GM19324 (cell line): ENCODE results near the gene GTF3C2.
"Not testable (repeated sequence)": the region's sequence is repeated elsewhere in the genome, so short reads cannot be mapped to it uniquely, and the experiment has no call there.

ENCODE experiments used
- ATAC-seq: cut with Tn5 transposase; IDR thresholded peaks from one replicate; pipeline ENCODE4 v1.9.1; 2021; ENCODE audit warnings: mild to moderate bottlenecking, moderate library complexity; ENCODE audit not compliant: unreplicated experiment, low FRiP score

GTF3C2 gene

DNA sequence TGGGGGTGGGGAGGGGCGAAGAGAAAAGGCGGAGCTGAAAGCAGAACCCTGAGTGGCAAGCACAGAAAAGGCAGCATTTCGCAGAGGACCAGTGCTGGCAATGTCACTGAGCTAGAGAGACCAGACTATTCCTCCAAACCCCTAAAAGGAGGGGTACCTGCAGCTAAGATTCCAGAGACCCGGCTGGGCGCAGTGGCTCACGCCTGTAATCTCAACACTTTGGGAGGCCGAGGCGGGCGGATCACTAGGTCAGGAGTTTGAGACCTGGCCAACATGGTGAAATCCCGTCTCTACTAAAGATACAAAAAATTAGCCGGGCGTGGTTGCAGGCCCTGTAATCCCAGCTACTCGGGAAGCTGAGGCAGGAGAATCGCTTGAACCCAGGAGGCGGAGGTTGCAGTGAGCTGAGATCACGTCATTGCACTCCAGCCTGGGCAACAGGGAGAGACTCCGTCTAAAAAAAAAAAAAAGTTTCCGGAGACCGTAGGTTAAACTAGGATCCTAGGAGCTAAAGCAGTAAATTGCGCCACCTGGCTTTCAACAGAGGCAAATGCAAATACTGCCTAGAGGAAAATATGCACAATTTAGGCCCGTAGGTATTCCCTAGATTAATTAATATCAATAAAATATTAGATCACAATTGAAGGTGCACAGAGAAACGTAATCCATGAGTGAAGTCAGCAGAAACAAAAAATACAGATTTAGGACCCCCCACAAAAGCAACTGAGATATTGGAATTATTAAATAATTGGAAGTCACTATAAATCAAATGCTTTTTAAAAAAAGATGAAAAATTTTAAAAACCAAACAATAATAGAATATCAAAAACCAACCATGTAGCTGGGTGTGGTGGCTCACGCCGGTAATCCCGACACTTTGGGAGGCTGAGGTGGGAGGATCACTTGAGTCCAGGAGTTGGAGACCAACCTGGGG lies 53.2 kb downstream of the GTF3C2 start:
- no peak for ATAC-seq

DNA sequence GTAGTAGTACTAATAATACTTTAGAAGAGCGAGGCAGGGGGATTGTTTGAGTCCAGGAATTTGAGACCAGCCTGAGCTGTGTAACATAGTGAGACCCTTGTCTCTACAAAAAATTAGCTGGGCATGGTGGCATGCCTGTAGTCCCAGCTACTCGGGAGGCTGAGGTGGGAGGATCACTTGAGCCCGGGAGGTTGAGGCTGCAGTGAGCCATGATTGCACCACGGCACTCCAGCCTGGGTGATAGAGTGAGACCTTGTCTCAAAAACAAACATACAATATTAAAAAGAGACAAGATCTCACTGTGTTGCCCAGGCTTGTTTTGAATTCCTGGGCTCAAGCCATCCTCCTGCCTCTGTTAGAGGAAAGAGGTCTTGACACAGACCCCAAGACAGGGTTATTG lies 56.0 kb downstream of the GTF3C2 start:
- not testable (repeated sequence) for ATAC-seq

GRCh38 chr2:27298391-27299080 lies 58.0 kb downstream of the GTF3C2 start:
- no peak for ATAC-seq

DNA sequence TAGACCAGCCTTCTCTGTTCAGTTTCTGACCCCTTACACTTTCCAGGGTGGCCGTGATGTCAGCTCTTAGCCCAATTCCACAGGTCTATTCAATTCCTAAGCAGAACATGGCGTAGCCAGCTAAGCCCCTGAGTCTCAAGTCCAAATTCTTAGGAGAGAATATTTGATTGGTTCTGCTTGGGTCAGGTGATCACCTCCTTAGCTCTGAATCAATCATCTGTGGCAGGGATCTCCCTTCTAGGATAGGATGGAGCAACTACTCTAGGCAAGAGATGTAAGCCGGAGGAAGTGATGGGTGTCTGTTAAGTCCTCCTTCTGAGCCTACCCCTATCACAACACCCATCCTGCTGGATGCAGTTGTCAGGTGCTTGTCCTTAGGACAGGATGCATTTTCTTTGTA lies 59.4 kb downstream of the GTF3C2 start:
- no peak for ATAC-seq

DNA sequence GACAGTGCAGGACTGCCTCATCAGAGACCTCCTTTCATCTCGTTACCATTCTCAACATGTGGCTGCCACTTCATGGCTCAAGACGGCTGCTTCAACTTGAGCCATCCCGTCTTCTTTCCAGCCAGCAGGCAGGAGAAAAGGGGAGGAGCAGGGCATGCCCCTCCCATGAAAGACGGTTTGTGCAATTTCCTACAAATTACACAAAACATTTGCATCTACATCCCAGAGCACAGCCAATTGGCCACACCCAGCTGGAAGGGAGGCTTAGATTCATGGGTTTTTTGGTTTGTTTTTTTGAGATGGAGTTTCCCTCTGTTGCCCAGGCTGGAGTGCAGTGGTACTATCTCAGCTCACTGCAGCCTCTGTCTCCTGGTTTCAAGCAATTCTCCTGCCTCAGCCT lies 60.1 kb downstream of the GTF3C2 start:
- ATAC-seq: no peak

GRCh38 chr2:27294928-27295327 lies 61.6 kb downstream of the GTF3C2 start:
- ATAC-seq: no peak

GRCh38 chr2:27291865-27292264 lies 64.7 kb downstream of the GTF3C2 start:
- ATAC-seq: no peak

GRCh38 chr2:27290549-27290948 lies 66.0 kb downstream of the GTF3C2 start:
- no peak for ATAC-seq

- no peak for ATAC-seq
These were observed 68.0 kb downstream of the GTF3C2 start for GRCh38 chr2:27288610-27289009.

GRCh38 chr2:27285481-27285880 lies 71.1 kb downstream of the GTF3C2 start:
- no peak for ATAC-seq

GRCh38 chr2:27284996-27285395 lies 71.6 kb downstream of the GTF3C2 start:
- ATAC-seq: no peak

DNA sequence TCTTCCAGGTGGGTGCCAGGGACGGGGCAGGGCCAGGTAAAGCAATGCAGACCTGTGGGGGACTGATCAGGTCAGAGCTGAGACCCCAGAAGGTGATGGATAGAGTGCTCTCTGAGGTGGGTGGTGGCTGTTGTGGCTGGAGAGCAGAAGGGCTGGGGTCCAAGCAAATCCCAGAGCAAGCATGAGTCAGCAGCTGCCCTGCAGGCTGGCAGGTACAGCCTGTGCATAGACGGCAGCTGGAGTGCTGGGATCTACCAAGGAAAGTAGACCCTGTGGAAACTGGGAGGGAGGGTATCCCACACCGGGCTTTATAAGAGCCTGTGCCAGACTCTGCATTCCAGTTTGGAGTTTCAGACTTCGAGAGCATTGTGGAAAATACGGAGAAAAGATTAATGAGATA lies 73.7 kb downstream of the GTF3C2 start:
- no peak for ATAC-seq

DNA sequence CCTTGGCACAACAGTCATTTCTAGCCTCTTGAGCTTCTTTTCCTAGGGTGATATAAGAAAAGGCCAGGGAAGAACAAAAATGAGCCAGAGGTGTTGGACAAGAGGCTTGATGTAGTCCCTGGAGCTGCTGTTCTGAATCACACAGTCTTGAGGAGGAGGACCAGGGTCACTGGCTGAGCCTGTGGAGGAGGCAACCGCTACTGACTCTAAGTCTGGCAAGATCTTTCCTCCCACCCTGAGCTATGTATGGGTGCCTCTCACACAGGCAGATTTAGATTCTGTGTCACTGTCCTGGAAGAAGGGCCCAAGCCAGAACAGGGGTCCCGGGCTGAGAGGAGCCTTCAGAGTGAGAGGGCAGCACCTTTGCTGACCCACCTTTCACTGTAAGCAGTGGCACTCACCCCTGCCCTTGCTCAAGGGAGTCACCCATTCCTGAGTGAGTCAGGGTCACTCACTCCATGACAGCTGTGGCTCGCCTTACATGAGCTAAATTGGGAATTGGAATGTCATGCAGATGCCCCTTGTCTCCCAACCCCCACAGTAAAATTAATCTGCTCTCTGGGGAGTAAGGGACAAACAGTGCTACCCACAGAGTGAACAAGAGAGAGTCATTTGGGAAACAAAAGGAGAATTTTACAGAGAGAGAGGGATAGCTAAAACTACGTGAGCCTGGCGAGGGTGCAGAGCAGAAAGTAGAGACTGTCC lies 74.6 kb downstream of the GTF3C2 start, which contains the start of gene TRIM54:
Gene TRIM54 (plus strand): TSS at position 575 of the 705 bp plus-strand sequence. CDS start 303 bp downstream, outside the sequence.
- no peak for ATAC-seq

DNA sequence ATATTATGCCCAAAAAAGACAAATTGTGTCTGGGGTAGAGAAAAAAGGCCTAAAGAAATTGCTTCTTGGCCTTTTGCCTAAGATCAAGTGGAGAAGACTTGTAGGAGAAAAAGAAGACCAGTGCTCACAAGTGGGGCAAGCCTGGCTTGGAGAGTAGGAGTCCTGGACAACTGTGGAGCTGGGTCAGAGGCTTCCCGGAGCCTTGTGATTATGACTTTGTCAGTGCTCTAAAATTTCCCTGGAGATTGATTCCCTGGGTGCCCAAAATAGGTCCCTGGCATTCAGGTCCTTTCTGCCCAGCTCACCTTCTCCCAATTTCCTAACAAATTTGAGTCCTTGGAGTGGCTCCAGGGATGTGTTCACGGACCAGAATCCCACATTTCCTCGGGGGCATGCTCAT lies 75.1 kb downstream of the GTF3C2 start:
- ATAC-seq: no peak

GRCh38 chr2:27280826-27281225 lies 75.7 kb downstream of the GTF3C2 start:
- no peak for ATAC-seq

- ATAC-seq: no peak
These were observed 78.6 kb downstream of the GTF3C2 start for GRCh38 chr2:27278010-27278409.
